Dendritic cell treated with granulocyte-macrophage colony-stimulating factor and Interleukin-4, amounts not matched to agents 40 ng/mL and 50 ng/mL, for 4 days (primary cell): ENCODE data around the gene CARD8.
A peak's percentile ranks its signal among the peaks of the same experiment; 100 is the strongest.

Experiments used
- H3K27ac Mint-ChIP-seq: one replicate; pipeline ENCODE4 v1.8.0; 2022; ENCODE audit warnings: mild to moderate bottlenecking, mixed read lengths
- H3K27me3 Mint-ChIP-seq: one replicate; pipeline ENCODE4 v1.8.0; 2022; ENCODE audit warnings: mild to moderate bottlenecking, mixed read lengths
- H3K36me3 Mint-ChIP-seq: one replicate; pipeline ENCODE4 v1.8.0; 2022; ENCODE audit warnings: low read depth, mixed read lengths
- H3K4me1 Mint-ChIP-seq: one replicate; pipeline ENCODE4 v1.8.0; 2022; ENCODE audit warnings: low read depth, mixed read lengths
- H3K4me3 Mint-ChIP-seq: one replicate; pipeline ENCODE4 v1.8.0; 2022; ENCODE audit warnings: mild to moderate bottlenecking, moderate library complexity, mixed read lengths
- H3K9me3 Mint-ChIP-seq: one replicate; pipeline ENCODE4 v1.8.0; 2022; ENCODE audit warnings: mixed read lengths
- intact Hi-C: fragments of 100-400 bp; cut with micrococcal nuclease; formaldehyde crosslinking; loops from one replicate; pipeline ENCODE4 v1.15.0; 2022

CARD8 gene

DNA sequence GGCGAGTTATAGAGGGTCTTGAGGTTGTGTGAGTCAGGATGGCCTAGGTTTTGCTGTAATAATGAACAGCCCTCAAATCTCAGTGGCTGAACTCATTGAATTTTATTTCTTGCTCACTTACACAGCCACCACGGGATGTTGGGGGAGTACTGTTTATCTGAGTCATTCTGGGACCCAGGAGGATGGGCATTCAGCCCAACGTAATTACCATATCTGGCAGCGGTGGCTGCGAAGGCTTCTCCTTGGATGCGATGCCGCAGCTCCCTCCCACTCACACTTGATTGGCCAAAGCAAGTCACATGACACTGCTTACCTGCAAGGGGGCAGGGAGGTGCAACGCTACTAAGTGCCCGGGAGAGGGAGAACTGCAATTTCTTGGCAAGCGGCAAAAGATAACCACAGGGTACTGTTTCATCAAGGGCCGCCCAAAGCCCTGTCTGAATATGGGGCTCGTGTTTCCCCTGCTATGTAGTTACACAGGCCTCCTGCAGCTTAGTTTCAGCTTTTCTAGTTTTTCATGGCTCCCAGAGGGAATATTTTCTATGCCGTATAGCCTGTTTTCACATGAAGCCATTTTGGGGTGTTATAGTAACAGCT, 65.3 kb downstream of the CARD8 start:
- H3K27ac Mint-ChIP-seq, result no peak overlapping the region
- H3K27me3 Mint-ChIP-seq, result no peaks in the 10 kb centered on the region
- H3K4me1 Mint-ChIP-seq, result no peaks in the 10 kb centered on the region
- peaks cover 25% of the 10 kb centered on the region for H3K36me3 Mint-ChIP-seq
- H3K9me3 Mint-ChIP-seq, result no peaks in the 10 kb centered on the region
- no peak overlapping the region for H3K4me3 Mint-ChIP-seq
- intact Hi-C loops, result no loop called here

DNA sequence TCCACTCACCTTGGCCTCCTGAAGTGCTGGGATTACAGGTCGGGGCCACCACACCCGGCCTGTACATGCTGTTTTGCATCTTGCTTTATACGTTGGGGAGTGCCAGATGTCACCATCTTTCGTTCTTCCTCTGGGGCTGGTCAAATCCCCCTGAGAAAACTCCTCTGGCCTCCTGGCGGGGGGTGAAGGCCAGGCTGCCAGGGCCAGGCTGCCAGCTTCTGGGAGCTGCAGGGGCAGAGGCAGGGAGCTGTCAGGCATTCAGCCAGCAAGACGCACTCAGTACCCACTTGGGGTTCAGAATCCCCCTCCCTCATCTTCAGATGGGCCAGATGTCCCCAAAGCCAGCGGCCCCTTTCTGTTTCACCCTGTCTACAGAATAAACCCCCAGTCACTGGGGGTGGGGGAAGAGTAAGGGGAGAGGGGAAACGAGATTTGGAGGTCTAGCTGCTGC, 69.1 kb downstream of the CARD8 start:
- Mint-ChIP-seq H3K4me3 (no peak overlapping the region), H3K9me3 (peaks cover 4% of the 10 kb centered on the region), H3K27ac (no peak overlapping the region), H3K27me3 (no peaks in the 10 kb centered on the region), H3K36me3 (peaks cover 41% of the 10 kb centered on the region), H3K4me1 (no peaks in the 10 kb centered on the region)
- intact Hi-C loops, result no loop called here

DNA sequence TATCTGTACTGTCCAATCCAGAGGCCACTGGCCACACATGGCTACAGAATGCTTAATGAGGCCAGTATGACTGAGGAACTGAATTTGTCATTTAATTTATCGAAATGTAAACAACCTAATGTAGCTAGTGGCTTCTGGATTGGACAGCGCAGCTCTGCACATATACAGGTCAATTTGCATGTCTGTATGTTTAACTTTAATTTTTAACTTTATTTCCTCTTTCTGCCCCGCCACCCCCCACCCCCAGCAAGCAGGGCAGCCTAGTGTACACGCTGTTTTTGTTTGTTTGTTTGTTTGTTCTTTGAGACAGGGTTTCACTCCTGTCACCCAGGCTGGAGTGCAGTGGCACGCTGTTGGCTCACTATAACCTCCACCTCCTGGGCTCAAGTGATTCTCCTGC, 69.7 kb downstream of the CARD8 start:
- peaks cover 9% of the 10 kb centered on the region for H3K9me3 Mint-ChIP-seq

DNA sequence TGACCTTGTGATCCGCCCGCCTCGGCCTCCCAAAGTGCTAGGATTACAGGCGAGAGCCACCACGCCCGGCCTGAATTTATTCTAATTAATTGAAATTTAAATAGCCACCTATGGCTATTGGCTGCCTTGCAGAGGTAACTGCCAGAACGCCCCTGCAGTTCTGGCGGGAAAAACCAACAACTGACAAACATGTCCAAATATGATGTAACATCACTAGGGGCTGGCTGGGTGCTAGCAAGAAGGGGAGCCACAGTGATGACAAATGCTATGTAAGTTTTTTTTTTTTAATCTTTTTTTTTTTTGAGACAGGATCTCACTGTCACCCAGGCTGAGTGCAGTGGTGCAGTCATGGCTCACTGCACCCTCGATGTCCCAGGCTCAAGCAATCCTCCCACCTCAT, 72.4 kb downstream of the CARD8 start:
- no peak overlapping the region for H3K27ac Mint-ChIP-seq
- H3K4me1 Mint-ChIP-seq, result no peaks in the 10 kb centered on the region
- peaks cover 57% of the 10 kb centered on the region for H3K36me3 Mint-ChIP-seq
- H3K27me3 Mint-ChIP-seq, result no peaks in the 10 kb centered on the region
- H3K9me3 Mint-ChIP-seq, result peaks cover 16% of the 10 kb centered on the region
- intact Hi-C loops, result no loop called here
- no peak overlapping the region for H3K4me3 Mint-ChIP-seq

More for the DNA sequence above, 69.7 kb downstream of the CARD8 start:
- Mint-ChIP-seq H3K27ac (no peak overlapping the region), H3K36me3 (peaks cover 46% of the 10 kb centered on the region), H3K27me3 (no peaks in the 10 kb centered on the region), H3K4me3 (no peak overlapping the region), H3K4me1 (no peaks in the 10 kb centered on the region)
- intact Hi-C loops, result no loop called here

DNA sequence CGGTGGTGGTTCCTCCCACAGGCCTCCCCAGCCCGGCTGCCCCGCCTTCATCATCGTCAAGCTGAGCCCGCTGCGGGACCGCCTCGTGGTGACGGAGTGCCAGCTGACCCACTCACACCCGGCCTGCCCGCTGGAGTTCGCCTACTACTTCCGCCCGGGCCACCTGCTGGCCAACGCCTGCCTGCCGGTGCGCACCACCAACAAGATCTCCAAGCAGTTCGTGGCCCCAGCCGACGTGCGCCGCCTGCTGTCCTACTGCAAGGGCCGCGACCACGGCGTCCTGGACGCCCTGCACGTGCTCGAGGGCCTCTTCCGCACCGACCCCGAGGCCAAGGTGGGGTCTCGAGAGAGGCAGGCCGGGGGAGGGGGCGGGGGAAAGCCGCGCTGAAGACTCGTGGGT, 73.3 kb downstream of the CARD8 start:
- no peak overlapping the region for H3K4me3 Mint-ChIP-seq
- intact Hi-C loops, result no loop called here
- no peaks in the 10 kb centered on the region for H3K4me1 Mint-ChIP-seq
- H3K36me3 Mint-ChIP-seq, result peaks cover 50% of the 10 kb centered on the region
- H3K9me3 Mint-ChIP-seq, result peaks cover 16% of the 10 kb centered on the region
- H3K27ac Mint-ChIP-seq, result no peak overlapping the region
- H3K27me3 Mint-ChIP-seq, result no peaks in the 10 kb centered on the region

DNA sequence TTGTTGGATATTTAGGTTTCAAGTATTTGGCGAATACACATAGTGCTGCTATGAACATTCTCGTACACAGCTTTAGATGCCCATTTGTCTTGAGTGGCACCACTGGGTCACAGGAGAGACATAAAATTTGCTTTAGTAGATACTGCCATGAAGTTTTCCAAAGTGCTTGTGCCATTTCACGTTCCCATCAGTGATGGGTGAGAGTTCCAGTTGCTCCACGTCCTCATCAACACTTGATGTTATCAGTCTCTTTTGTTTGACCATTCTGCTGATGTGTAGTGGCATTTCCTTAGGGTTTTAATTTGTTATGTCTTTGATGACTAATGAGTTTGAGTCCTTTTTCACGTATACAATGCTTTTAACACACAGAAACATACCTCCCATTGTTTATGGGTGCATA, 74.2 kb downstream of the CARD8 start:
- no peak overlapping the region for H3K27ac Mint-ChIP-seq
- H3K27me3 Mint-ChIP-seq, result no peaks in the 10 kb centered on the region
- H3K4me1 Mint-ChIP-seq, result no peaks in the 10 kb centered on the region
- peaks cover 58% of the 10 kb centered on the region for H3K36me3 Mint-ChIP-seq
- intact Hi-C loops, result no loop called here
- no peak overlapping the region for H3K4me3 Mint-ChIP-seq
- H3K9me3 Mint-ChIP-seq, result peaks cover 16% of the 10 kb centered on the region

DNA sequence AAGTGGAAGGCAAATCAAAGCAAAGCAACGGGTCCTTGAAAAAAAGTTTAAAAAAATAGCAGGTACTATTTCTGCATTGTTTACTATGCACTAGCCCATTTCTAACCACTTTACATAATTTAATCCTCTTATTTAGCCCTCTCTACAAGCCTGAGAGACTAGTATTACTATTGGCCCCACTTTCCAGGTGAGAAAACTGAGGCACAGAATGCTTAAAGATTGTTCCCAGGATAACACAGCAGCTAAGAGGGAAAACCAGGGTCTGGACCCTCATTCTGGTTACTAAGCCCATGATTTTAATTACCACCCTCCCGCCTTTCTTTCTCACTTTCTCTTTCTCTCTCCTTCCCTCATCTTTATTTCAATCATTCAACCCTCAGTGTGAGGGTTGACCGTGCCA, 79.5 kb downstream of the CARD8 start:
- intact Hi-C loops, result no loop called here
- peaks cover 77% of the 10 kb centered on the region for H3K36me3 Mint-ChIP-seq
- H3K27me3 Mint-ChIP-seq, result no peaks in the 10 kb centered on the region
- peaks cover 9% of the 10 kb centered on the region for H3K9me3 Mint-ChIP-seq
- H3K4me1 Mint-ChIP-seq, result peaks cover 17% of the 10 kb centered on the region
- no peak overlapping the region for H3K4me3 Mint-ChIP-seq
- no peak overlapping the region for H3K27ac Mint-ChIP-seq

DNA sequence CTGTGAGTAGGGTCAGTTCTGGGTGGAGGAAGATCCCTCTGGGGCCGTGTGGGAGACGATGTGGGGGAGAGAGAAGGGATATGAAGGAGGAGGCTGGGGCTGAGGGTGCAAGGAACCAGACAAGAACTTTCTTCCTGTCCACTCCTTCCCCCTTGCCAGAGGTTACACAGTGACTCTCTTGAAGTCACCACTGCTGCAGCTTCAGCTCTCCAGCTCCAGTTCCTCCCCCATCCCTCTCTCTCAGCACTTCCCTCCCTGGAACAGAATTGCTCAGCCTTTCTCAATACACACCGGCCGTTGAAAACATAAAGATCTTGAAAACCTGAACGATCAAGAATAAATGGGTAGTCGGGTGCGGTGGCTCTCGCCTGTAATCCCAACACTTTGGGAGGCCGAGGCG, 80.1 kb downstream of the CARD8 start:
- peaks cover 71% of the 10 kb centered on the region for H3K36me3 Mint-ChIP-seq
- H3K4me3 Mint-ChIP-seq, result no peak overlapping the region
- no peaks in the 10 kb centered on the region for H3K27me3 Mint-ChIP-seq
- H3K4me1 Mint-ChIP-seq, result peaks cover 22% of the 10 kb centered on the region
- peak overlapping the region; percentile 5 for H3K27ac Mint-ChIP-seq
- H3K9me3 Mint-ChIP-seq, result peaks cover 3% of the 10 kb centered on the region
- intact Hi-C loops, result no loop called here

DNA sequence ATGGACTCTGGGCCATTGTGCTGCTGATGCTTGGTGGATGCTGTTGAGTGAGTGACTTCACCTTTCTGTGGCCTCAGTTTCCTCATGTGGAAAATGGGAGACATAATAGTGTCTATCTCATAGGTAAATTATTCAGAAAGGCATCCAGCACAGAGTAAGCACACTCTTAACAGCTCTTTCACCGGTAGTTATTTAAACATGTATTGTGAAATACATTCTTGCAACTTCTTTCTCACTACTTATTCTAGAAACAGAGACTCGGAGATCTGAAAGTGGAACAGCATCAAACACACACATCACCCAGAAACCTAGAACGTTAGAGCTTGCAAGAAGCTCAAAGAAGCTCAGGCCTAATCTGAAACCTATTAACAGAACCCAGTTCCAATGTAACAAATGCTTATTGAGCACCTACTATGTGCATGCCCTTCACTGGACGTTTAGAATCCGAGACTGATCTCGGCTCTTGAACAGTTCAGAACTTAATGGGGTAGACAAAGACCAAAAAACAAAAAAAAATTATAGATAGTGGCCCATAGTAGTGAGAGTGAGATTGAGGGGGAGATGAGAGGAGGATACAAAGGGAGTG, 81.2 kb downstream of the CARD8 start:
- Mint-ChIP-seq H3K36me3 (peaks cover 74% of the 10 kb centered on the region), H3K27ac (no peak overlapping the region), H3K9me3 (no peaks in the 10 kb centered on the region), H3K4me1 (peaks cover 28% of the 10 kb centered on the region), H3K27me3 (no peaks in the 10 kb centered on the region), H3K4me3 (no peak overlapping the region)
- intact Hi-C loops, result no loop called here

DNA sequence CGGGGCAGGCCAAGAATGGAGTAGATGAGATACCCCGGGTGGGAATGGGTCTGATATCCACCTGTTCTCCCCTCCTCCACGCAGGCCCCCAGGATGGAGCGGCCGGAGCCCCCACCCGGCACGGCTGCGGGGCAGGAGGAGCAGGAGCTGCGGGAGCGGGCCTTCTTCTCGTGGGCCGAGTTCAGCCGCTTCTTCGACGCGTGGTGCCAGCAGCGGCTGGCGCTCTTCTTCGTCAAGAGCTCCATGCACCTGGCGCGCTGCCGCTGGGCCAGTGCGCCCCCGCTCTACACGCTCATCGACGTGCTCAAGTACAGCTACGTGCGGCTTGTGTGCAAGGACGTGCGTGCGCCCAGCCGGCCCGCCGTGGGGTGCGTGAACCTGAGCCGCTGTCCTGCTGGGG, 84.0 kb downstream of the CARD8 start:
- intact Hi-C loops, result no loop called here
- H3K9me3 Mint-ChIP-seq, result no peaks in the 10 kb centered on the region
- H3K27me3 Mint-ChIP-seq, result no peaks in the 10 kb centered on the region
- H3K4me1 Mint-ChIP-seq, result peaks cover 34% of the 10 kb centered on the region
- no peak overlapping the region for H3K4me3 Mint-ChIP-seq
- H3K36me3 Mint-ChIP-seq, result peaks cover 58% of the 10 kb centered on the region
- H3K27ac Mint-ChIP-seq, result no peak overlapping the region

DNA sequence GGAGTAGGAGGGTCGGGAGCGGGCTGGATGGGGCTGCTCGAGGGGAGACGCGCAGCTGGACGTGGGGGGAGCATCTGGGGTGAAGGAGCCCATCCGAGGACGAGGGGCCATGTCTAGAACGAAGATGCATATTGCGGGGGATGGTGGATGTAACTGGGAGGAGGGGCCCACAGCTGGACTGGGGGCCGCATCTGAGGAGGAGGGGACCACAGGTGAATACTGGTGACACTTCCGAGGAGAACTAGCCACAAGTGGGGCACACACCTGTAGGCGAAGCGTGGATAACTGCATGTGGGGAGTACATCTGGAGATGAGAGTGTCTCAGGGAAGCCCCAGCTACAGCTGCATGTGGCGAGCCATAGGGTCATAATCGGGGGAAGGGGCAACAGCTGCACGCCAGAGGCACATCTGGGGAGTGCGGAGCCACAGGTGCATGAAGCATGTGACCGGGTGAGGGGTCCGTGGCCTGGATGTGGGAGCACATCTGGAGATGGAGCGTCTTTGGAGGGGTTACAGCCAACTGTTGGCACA, 84.8 kb downstream of the CARD8 start:
- Mint-ChIP-seq H3K36me3 (peaks cover 51% of the 10 kb centered on the region), H3K27me3 (no peaks in the 10 kb centered on the region), H3K4me3 (peak overlapping the region; percentile 93), H3K4me1 (peaks cover 34% of the 10 kb centered on the region), H3K9me3 (no peaks in the 10 kb centered on the region), H3K27ac (peak overlapping the region; percentile 94)
- intact Hi-C loops, result no loop called here

DNA sequence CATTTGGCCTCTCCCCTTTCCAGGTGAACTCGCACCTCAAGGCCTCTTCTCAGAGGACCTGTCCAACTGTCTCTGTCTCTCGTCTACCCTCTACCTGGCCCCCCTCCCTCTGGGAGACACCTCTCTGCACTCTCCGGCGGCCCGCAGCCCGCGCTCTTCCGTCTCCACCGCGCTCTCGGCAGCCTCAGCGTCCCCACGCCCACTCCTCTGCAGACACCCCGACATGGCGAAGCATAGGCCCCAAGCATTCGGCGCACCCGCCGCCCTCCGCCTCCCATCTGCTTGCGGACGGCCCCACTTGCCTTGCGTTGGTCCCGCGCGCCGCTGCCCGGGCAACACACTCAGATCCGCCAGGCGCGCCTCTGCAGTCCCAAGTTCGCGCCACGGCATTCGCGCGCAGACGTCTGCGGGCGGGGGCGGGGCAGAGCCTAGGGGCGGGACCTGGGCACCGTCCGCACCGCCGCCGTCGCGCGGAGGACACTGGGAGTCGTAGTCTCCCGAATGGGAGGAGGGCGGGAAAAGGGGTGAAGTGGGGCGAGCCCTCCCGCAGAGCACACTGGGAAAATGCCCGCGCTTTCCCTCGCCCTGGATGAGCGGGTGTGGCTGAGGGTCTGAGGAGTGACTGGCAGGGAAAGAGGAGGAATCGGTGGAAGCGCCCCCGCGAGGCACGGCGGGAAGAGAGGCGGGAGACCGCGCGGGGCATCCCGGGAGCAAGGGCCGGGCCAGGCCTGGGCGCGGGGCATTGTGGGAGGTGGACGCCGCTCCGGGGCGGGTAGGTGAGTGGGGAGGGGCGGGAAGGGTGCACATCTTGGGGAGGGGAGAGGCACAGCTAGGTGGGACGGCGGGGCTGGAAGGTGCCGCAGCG, 85.5 kb downstream of the CARD8 start, which contains the start of the genes LIG1 and ZSWIM9:
TSS of gene LIG1 (minus strand) at position 406 of the 865 bp plus-strand sequence. CDS start 4,778 bp downstream, outside the sequence.
TSS of gene ZSWIM9 (plus strand) at position 742 of the 865 bp plus-strand sequence. CDS start 1,123 bp downstream, outside the sequence.
- intact Hi-C loops, result no loop called here
- Mint-ChIP-seq H3K9me3 (no peaks in the 10 kb centered on the region), H3K36me3 (peaks cover 47% of the 10 kb centered on the region), H3K27ac (peak within 1 kb of the TSS; percentile 94), H3K4me3 (peak within 1 kb of the TSS; percentile 93), H3K27me3 (no peaks in the 10 kb centered on the region), H3K4me1 (peaks cover 29% of the 10 kb centered on the region)

DNA sequence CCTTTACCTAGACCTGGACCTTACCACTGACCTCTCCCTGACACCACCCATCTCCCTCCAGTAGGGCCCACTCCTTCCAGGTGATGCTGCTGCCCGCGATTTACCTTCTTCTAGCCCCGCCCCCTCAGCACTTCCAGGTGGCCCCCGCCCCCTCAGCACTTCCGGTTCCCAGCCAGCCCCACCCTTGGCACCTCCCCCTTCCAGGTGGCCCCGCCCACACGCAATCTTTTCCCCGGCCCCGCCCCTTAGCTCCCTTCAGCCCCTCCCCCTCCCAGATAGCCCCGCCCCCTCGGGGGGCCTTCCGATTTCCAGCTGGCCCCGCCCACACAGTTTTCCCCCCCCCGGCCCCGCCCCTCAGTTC, 86.2 kb downstream of the CARD8 start:
- H3K27me3 Mint-ChIP-seq, result no peaks in the 10 kb centered on the region
- intact Hi-C loops, result no loop called here
- H3K9me3 Mint-ChIP-seq, result no peaks in the 10 kb centered on the region
- H3K27ac Mint-ChIP-seq, result peak overlapping the region; percentile 94
- peak overlapping the region; percentile 93 for H3K4me3 Mint-ChIP-seq
- peaks cover 47% of the 10 kb centered on the region for H3K36me3 Mint-ChIP-seq
- peaks cover 23% of the 10 kb centered on the region for H3K4me1 Mint-ChIP-seq

DNA sequence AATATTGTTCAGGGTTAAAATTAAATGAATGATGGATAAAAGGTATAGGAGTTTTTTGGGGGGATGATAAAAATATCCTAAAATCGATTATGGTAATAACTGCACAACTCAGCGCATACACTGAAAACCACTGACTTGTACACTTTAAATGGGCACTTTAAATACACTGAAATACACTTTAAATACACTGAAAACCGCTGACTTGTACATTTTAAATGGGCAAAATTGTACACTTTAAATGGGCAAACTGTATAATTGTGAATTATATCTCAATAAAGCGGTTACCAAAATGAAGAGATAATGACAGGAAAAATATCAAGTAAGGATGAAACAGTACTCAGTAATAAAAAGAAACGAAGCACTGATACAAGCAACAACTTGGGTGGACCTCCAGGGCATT, 87.0 kb downstream of the CARD8 start:
- H3K36me3 Mint-ChIP-seq, result peaks cover 47% of the 10 kb centered on the region
- intact Hi-C loops, result no loop called here
- H3K27ac Mint-ChIP-seq, result peak overlapping the region; percentile 94
- no peaks in the 10 kb centered on the region for H3K27me3 Mint-ChIP-seq
- H3K4me3 Mint-ChIP-seq, result no peak overlapping the region
- H3K4me1 Mint-ChIP-seq, result peaks cover 22% of the 10 kb centered on the region
- no peaks in the 10 kb centered on the region for H3K9me3 Mint-ChIP-seq
